AG10803 (cell line): ENCODE data around the gene TAF9B.
"Not testable (repeated sequence)": the region's sequence is repeated elsewhere in the genome, so short reads cannot be mapped to it uniquely, and the experiment has no call there.

ENCODE experiments used
- DNase-seq: peaks from one replicate; pipeline ENCODE4 v3.0.0; 2010; ENCODE audit warnings: low read depth
- H3K4me3 ChIP-seq: 2 replicates; pipeline ENCODE4 v1.5.1; 2011; ENCODE audit warnings: mild to moderate bottlenecking, low read length, control low read depth
- TF ChIP-seq, protein P1 (sequence below): conservative IDR thresholded peaks from 2 replicates; pipeline ENCODE4 v1.5.1; 2011; ENCODE audit warnings: mild to moderate bottlenecking, low read length, control low read depth, inconsistent platforms

Gene TAF9B

GRCh38 chrX:78140206-78140605 lies 756 bp upstream of the TAF9B start:
- TF ChIP-seq, protein P1, sequence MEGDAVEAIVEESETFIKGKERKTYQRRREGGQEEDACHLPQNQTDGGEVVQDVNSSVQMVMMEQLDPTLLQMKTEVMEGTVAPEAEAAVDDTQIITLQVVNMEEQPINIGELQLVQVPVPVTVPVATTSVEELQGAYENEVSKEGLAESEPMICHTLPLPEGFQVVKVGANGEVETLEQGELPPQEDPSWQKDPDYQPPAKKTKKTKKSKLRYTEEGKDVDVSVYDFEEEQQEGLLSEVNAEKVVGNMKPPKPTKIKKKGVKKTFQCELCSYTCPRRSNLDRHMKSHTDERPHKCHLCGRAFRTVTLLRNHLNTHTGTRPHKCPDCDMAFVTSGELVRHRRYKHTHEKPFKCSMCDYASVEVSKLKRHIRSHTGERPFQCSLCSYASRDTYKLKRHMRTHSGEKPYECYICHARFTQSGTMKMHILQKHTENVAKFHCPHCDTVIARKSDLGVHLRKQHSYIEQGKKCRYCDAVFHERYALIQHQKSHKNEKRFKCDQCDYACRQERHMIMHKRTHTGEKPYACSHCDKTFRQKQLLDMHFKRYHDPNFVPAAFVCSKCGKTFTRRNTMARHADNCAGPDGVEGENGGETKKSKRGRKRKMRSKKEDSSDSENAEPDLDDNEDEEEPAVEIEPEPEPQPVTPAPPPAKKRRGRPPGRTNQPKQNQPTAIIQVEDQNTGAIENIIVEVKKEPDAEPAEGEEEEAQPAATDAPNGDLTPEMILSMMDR = no peak
- no peak for DNase-seq
- H3K4me3 ChIP-seq = no peak overlapping the region

DNA sequence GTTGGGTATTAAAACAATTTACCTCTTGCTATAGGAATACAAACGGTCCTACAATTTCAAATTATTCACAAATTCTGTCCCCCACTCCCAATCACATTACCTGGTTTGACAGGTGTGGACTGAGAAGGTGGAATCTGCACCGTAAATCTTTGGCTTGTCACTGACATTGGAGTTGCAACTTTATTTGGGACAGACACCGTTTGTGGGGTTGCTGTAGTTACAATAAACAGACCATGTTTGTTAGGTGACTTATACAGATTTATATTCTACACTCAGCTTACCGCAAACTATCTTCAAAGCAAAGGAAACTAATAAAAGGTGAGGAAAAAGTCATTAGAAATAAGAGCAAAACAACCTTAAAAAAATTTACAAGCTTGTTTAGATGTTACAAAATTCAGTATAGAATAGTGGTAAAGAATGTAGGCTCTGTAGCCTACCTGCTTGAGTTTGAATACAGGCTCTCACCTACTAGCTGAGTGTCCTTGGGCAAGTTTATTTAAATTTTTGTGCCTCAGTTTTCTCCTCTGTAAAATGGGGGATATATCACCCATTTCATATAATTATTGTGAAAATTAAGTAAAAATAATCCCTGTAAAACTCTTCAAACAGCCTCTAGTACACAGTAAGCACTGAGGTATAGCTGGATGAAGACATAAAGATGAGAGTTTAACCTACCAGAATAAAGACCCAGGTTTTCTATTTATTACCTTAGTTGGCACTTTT lies 6.1 kb downstream of the TAF9B start:
- DNase-seq = no peak

DNA sequence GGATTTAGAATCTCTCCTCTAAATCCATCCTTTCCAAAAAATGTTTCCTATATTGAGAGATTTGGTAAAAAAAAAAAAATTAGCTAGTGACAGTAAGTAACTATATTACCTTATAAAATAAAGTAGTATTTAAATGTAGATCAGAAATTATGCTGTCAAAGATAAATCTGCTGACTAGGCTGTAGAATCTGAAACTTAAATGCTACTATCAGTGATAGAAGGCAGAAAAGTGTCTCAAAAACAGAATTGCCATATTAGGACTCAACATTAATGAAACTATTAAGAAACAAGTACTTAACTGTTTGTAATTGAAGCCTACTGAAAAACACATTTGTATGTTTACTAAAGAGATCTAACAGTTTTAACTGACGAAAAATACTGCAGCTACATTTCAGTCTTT lies 8.3 kb downstream of the TAF9B start:
- no peak overlapping the region for H3K4me3 ChIP-seq
- TF ChIP-seq, protein P1 = no peak
- DNase-seq = no peak

More for the DNA sequence above, 6.1 kb downstream of the TAF9B start:
- no peak overlapping the region for H3K4me3 ChIP-seq
- TF ChIP-seq, protein P1 = no peak

DNA sequence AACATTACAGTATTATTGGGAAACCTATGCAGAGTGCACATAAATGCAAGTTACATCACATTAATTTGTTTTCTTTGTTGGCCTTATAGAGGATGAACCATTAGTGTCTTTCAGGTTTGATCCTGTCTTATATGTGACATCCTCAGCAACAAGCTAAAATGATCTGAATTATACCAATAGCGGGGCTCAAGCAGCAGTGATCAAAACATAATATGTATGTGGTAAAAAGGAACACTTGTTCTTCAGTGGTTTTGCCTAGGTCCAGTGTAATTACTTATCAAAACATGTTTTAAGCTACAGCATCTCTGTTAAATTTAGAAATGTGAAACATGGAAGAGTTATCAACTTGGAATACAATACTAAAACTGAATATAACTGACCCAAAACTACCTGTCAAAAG lies 9.1 kb downstream of the TAF9B start:
- no peak overlapping the region for H3K4me3 ChIP-seq
- TF ChIP-seq, protein P1 = no peak
- DNase-seq = no peak

GRCh38 chrX:78129714-78130113 lies 9.7 kb downstream of the TAF9B start:
- TF ChIP-seq, protein P1 = no peak
- H3K4me3 ChIP-seq = no peak overlapping the region
- DNase-seq = no peak

DNA sequence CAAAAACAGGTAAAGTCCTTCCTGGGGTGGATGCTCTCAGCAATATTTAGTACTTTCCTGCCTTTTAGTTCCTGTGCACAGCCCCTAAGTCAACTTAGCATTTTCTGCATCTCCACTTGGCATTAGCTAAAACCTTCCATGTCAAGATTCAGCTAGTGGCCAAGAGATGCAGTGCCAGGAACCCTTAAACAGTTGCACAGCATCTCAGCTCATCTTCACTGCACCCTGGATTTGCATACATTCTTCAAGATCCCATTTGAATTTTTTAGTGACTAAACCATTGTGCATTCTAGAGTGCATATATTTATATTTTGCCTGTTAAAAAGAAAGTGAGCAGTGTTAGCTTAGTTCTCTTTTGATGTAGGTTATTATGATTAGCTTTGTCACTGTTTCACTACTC lies 13.7 kb downstream of the TAF9B start:
- not testable (repeated sequence) for DNase-seq, H3K4me3 ChIP-seq

DNA sequence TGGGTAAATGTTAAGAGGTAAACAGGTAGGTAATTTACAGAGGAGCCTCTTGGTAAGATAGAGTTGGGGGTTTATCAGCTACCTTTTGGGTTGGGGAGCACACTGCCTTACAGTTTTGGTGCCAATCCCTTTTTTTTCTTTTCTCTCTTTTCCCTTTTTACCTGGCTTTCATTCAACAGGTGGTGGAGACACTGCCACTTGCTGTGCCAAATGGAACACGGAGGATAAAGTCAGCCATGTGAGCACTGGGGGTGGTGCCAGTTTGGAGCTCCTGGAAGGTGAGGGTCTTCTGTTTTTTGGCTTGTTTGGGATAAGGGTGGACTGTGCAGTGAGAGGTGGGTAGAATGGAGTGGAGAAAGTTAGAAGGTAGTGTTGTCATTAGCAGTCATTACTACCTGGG lies 14.3 kb downstream of the TAF9B start:
- DNase-seq = no peak
- H3K4me3 ChIP-seq = no peak overlapping the region
- TF ChIP-seq, protein P1 = no peak
